GM18502 (cell line): Measurements from ENCODE around the gene CYBC1.

Source experiments
- ATAC-seq: cut with Tn5 transposase; IDR thresholded peaks from one replicate; pipeline ENCODE4 v1.9.1; 2021; ENCODE audit warnings: mild to moderate bottlenecking; ENCODE audit not compliant: unreplicated experiment, poor library complexity

Gene CYBC1

DNA sequence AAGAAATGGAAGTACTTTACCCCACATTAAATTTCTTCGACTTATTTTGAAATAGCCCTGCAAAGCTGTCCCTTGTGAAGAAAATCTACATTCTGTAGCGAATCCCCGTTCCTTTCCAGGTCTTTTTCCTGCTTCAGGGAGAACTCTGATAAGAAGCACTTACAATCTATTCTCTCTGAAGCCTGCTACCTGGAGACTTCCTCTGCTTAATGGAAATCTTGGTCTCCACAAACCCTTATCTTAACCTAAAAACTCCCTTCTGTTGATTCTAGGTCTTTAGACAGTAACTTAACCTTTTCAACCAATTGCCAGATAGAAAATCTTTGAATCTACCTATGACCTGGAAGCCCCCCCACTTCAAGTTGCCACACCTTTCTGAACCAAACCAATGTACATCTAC, 1.6 kb upstream of the CYBC1 start:
- ATAC-seq: no peak

DNA sequence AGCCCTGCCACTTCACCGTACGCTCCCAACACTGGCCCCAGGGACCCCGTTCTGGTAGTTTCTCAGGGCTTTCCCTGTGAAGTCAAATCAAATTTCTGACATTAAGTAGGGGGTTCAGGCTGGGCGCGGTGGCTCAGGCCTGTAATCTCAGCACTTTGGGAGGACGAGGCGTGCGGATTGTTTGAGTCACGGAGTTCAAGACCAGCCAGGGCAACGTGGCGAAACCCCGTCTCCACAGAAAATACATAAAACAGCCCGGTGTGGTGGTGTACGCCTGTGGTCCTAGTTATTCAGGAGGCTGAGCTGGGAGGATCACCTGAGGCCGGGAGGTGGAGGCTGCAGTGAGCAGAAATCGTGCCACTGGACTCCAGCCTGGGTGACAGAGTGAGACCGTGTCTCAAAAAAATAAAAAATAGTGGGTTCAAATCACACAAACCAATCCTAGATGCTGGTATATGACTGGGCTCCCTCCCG, 632 bp downstream of the CYBC1 start:
- peak; percentile 23 for ATAC-seq

DNA sequence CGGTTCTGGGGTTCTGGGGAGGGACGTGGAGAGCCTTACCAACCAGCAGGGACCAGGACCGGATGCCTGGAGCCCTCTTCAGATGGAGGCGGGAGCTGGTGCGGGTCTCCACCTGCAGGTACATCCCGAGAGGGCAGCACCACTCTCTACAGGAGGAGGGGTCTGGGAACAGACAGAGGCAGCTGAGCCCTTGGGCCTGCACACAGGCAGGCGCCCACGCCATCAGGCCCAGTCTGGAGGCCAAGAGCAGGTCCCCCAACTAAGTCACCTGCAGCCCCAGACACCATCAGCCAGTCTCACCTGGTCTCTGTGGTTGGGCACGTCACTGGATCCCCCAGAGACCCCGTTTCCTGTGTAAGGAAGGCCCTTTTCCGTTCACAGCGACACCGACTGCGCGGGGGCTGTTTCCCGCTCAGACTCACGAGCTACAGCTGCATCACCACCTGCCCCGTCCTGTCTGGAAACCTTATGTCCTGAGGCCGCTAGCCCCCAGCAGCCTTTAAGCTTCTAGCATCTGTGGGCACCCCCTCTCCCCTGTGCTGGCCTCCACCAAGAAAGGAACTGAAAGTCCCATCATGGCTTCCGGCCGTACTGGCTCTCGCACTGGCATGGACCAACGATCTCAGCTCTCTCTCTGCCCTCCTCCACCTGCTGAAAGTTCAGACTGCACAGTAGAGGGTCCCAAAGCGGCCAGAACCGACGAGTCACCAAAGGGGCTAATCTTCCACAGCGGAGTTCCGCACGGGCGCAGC, 1.2 kb downstream of the CYBC1 start:
- ATAC-seq: peak; percentile 44

DNA sequence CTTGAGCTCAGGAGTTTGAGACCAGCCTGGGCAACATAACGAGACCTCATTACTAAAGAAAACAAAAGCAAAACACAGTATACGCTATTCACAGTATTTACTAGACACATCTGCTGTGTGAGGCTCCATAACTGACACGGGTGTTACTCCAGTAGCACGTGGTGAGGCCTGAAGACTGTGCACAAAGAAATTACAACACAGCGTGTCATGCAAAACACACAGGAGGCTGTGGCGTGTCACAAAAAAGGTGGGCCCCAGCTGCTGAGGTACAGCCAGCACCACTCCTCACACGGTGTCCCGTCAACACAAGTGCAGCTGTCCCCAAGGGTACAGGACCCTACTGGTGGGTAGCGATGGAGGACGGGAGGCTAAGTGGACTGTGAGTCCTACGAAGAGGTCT, 2.7 kb downstream of the CYBC1 start:
- ATAC-seq: no peak

DNA sequence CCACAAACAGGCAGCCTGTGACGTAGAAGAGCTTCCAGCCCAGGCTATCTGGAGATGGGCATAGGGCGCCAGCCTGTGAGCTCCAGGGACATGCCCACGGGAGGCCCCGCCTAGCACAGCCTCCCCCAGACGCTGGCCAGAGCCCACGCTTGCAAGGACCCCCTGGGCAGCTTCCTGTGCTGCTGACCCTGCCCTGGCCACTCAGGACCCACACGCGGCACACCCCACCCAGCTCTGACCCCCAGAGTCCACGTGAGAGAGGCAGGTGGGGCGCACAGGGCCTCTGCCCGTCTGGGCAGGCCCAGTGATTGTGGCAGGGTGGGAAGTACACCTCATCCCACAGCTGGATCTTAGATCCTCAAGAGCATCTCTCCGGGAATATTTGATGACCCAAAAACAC, 3.9 kb downstream of the CYBC1 start:
- ATAC-seq: no peak

DNA sequence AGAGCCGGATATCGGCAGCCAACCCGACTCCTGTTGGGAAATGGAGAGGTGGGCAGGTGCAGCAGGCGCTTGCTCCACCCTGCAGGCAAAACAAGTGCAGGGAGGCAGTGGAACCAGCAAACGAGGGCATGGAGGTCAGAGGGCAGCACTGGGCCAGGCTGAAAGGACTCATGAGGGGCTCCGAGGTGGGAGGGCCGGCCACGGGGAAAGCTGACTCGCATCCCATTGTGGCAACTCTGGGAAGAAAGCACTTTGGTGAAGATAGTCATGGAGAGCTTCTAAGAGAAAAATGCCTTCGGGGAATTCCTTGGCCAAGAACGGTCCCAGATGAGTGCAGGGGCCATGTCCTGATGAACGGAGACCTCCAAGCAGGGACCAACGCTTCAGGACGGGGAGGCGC, 4.4 kb downstream of the CYBC1 start:
- ATAC-seq: no peak

DNA sequence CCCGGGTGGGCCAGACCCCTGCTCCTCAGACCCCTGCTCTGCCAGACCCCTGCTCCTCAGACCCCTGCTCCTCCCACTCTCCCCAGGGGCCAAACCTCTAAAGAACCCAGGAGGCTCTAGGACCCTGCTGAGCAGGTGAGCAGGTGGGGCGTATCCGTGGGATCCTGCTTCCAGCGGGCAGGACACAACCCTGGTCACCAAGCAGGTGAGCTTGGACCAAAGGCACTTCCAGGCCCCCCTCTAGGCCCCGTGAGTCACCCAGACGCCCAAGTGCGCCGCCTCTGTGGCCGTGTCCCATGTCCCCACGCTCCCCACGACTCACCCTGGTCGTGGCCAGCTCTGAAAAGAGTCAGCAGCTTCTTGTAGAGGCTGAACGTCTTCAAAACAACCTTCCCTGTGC, 5.0 kb downstream of the CYBC1 start:
- no peak for ATAC-seq

DNA sequence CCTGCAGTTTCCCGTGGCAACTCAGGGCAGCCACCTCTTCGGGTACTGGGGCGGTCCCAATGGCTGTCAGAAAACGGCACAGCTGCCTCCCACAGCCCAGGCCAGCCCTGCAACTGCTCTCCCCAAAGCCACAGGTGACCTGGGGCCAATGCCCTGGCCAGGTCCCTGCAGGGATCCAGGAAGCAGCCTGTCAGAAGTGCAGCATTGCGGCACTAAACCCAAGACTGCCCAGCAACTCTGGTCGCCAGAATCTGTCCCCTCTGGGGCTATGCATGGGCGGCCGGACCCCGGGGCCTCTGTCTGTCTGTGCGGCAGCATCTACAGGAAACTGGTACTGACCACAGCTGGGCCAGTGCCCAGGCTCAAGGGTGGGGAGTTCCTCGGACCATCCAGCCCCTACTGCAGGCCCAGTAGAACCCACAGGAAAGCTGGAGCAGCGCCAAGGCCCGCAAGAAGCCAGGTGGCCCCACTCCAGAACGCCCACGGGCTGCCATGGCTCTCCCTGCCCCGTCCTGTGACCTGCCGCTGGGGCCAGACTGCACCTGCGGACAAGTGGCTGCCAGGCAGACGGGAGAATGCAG, 5.5 kb downstream of the CYBC1 start:
- no peak for ATAC-seq

DNA sequence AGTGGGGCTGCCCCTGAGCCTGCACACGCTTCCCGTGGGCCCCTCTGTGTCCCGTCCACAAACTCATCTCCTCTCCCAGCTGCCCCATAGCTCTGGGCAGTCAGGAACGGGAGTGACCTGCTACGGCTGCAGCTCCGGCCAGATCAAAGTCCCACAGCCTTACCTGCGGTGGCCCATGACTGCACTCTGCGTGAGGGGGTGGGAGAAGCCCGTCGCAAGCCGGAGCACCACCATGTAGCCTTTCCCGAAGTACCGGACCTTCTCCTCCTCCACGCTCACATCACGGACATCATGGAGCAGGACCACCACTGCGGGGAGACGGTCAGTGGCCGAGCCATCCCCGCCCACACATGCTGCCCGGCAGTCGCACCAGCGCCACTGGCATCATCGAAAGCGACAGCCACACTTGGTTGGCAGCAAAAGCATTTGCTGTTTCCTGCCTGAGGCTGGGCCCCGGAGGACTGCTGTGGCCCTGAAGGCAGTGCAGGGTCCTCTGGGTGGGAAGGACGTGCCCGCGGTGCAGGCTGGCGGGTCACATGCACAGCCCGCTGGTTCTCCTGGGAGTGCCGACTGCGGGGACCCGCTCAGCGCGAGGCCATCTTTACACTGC, 6.2 kb downstream of the CYBC1 start:
- ATAC-seq: no peak

DNA sequence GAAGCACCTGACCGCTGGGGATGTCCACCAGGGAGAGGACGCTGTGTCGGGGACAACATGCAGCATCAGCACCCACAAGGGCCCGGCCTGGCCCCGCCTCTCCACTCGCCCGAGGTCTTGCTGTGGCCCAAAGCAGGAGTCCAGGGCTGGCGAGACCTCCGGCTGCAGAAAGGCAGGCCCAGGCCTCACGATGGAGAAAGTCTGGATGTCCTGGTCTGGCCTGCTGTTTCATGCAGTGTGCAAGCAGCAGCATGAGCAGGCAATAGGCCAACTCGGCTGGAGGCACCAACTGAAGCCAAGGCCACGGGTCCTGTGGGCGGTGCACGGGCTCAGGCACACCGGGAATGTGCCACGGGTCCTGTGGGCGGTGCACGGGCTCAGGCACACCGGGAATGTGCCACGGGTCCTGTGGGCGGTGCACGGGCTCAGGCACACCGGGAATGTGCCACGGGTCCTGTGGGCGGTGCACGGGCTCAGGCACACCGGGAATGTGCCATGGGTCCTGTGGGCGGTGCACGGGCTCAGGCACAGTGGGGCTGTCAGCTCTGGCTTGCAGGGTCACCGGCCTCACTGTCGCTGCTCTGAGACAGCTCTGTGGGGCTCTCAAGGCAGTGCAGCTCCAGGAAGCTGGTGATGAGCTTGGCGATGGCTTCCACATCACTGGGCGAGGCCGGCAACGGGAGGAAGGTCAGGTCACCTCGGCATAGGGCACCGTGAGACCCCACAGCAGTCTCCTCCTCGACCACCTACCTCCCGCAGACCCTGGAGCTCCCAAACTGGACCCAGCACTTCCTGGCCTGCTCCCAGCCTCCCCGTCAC, 6.9 kb downstream of the CYBC1 start:
- ATAC-seq: no peak

DNA sequence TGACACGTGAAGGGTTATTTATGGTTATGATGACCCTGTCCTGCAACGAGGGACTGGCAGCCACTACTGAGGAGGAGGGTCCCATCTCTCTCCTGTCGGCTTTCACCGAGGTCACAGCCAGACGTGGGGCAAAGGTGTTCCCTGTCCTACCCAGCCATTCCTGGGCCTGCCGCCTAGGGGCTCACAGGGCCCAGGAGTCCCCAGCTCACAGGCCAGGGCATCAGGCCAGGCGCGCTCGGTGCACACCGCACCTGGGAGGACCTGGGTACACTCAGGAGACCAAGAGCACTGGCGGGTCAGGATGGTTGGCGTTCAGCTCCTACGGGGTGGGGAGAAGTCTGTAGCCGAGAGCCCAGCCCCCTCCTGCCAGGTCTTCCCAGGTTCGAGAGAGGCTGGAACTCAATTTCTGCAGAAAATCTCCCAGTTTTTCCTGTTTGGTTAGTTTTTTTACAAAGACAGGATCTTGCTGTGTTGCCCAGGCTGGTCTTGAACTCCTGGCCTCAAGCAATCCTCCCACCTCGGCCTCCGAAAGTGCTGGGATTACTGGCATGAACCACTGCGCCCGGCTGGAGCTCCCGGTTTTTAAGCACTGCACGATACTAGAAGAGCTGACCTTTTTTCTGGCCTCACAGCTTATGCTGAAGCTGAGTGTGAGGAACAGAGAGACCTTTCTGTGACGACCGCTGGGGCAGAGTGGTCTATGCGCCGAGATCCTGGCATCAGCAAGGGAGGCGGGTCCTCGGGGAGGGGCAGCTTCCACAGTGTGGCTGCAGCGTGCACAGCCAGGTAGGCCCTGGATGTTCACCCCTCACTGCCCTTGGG, 7.7 kb downstream of the CYBC1 start:
- no peak for ATAC-seq

DNA sequence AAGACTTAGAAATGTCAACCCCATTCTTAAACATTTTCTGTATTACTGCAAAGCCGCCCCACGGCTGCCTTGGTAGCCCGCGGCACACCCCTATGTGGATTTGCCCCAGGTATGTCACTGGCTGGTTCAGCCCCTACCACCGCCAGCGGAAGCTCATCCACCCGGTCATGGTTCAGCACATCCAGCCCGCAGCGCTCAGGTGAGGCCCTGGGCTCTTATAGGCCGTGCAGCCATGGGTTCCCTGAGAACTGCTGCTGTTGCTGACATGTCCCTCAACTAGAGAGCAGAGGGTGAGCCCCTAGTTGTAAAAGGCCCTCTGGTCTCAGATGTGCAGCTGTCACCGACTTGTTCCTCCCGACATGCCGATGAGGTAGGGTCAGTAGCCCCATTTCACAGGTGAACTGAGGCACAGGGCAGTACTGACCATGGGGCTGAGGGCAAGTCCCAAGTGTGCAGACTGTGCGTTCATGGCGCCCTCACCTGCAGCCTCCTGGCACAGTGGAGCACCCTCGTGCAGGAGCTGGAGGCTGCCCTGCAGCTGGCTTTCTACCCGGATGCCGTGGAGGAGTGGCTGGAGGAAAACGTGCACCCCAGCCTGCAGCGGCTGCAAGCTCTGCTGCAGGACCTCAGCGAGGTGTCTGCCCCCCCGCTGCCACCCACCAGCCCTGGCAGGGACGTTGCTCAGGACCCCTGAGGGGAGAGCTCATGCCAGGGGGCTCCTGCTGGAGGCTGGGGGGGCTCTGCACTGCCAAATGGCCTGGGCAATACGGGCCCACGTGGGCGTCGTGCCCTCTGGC, 8.7 kb downstream of the CYBC1 start:
- ATAC-seq: no peak

DNA sequence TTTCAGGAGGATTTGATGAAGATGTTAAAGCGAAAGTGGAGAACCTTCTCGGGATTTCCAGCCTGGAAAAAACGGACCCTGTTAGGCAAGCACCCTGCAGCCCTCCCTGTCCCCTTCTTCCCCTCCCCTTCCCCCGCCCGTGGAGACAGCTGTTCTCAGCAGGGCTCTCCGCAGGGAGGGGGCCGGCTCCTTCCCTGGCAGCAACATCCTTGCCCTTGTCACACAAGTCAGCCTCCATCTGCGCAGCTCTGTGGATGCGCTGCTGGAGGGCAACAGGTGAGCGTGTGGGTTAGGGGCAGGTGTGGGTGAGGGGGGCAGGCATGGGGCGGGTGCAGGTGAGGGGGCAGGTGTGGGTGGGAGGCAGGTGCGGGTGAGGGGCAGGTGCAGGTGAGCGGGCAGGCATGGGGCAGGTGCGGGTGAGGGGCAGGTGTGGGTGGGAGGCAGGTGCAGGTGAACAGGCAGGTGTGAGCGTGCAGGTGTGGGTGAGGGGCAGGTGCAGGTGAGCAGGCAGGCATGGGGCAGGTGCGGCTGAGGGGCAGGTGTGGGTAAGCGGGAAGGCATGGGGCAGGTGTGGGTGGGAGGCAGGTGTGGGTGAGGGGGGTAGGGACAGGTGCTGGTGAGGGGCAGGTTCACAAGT, 9.4 kb downstream of the CYBC1 start:
- no peak for ATAC-seq

DNA sequence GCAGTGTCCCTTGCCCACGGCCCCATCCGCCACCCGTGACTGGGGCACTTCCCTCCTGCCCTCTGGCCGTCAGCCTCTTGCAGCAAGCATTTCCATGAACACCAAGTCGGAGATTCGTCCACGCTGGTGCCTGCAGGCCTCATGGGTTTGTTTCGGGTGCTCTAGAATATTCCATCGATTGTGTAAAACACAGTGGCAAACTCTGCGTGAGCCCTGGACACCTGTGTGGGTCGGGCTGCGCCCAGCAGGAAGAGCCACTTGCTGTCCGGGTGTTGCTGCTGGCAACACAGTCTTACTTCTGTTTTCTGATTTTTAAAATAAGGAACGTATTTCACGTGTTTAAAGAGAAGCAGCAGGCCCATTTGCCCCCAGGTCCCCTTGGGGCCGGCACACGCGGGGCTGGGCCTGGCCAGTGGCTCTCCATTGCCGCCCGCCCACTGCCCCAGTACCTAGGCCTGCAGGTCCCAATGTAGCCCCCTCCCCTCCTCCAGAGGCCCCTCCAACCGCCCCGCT, 10.0 kb downstream of the CYBC1 start:
- no peak for ATAC-seq

DNA sequence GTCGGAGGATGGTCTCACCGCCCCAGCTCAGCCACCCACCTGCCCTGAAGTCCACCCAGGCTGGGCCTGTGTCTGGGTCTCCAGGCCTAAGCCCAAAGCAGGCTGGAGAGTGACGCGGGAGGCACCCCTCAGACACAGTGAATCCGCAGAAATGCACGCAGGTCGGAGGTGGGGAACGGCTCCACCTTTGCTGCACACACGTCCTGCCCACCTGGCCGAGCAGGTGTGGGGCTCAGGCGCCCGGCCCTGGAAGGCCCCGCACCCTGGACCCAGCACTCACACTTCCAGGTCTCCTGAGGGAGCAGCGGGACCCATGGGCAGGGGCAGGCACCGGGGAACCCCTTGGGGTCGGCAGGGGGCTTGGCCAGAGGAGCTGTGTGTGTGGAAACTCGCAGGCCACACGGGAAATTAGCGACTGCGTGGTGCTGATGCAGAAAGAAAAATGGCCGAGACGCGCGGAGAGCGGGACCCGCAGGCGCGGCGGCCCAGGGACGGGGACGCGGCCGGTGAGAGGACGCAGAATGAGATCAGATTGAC, 10.7 kb downstream of the CYBC1 start:
- ATAC-seq: no peak

DNA sequence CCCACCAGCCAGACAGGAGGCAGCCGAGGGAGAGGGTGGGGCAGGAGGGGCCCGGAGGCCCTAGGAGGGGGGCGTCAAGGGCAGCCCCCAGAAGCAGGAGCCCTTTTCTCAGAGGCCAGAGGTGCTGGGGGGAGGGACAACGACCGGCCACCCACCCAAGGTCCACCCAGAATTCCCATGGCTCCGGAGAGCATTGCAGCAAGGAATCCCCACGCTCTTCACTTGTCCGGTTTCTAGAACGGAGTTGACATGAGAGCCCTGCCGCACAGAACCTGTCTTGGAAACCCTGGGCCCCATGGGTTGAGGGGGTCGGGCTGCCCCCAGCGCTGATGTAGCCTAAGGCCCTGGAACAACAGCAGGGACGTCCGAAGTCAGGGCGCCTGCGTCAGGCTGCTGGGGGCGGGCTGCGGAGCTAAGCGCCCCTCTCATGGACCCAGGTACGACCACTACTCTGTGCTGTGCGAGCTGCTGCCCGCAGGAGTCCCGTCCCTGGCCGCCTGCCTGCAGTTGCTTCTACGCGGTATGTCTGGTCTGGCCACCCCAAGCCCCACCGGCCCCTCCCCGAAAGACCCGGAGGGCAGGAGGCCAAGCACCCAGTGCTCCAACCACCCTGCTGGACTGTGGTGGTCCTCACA, 11.2 kb downstream of the CYBC1 start:
- ATAC-seq: no peak

DNA sequence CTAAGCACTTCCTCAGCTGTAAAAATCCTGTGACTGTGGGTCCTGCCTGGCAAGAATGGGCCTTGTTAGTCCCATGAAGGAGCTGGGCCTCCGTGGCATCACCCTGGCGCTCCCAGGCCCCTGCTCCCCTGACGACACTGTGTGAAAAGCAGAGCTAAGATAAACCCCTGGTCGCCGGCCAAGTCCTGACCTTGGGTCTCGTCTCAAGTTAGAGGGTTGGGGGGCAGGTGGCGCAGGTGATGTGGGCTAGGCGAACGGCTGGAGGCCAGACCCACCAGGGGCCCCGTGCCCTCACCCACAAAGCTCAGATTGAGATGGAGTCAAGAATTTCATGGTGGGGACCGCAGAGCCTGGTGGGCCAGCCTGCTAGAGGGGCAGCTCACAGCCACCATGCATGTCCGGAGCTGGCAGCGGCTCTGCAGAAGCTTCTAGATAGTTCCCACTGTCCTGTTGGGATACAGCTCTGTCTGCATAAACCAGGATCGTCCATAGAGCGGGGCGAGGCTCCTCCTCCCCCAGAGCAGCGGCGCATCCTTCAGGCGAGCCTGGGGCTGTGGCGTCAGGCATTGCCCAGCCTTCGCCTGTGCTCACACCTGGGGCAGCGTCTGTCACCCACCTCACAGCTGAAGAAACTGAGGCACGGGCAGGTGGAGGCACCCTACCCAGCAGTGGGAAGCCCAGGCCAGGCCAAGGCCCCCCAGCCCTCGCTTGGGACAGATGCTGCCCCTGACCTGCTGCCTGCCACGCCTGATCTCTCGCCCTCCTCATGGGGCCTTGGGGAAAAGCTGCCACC, 12.0 kb downstream of the CYBC1 start:
- ATAC-seq: no peak
